SU-DHL-6 (cell line): Measurements from ENCODE around the gene TCF12.

Source experiments
- H2AFZ ChIP-seq: fragments of 200-600 bp; sonication (generic); 2 replicates; pipeline ENCODE4 v1.6.1; 2014; ENCODE audit warnings: low read depth, mild to moderate bottlenecking, moderate library complexity, mixed read lengths, antibody characterized with exemption, low read length; ENCODE audit not compliant: severe bottlenecking
- H3F3A ChIP-seq: fragments of 200-600 bp; shearing (Covaris generic); 2 replicates; pipeline ENCODE4 v1.6.0; 2016; ENCODE audit warnings: antibody characterized with exemption, mild to moderate bottlenecking; ENCODE audit not compliant: insufficient read depth
- H3K27ac ChIP-seq: fragments of 200-600 bp; sonication (generic); 2 replicates; pipeline ENCODE4 v1.5.1; 2016; ENCODE audit warnings: low read depth, mild to moderate bottlenecking, low read length, moderate library complexity, mixed read lengths
- H3K27me3 ChIP-seq: fragments of 200-600 bp; sonication (generic), shearing (Covaris generic); 2 replicates; pipeline ENCODE4 v1.6.0; 2014; ENCODE audit warnings: mild to moderate bottlenecking, low read length
- H3K36me3 ChIP-seq: fragments of 200-600 bp; sonication (generic); 2 replicates; pipeline ENCODE4 v1.6.1; 2014; ENCODE audit warnings: mild to moderate bottlenecking, low read length, mixed read lengths
- H3K4me2 ChIP-seq: fragments of 300-600, 200-600 bp; shearing (Covaris generic), sonication (generic); 2 replicates; pipeline ENCODE4 v1.6.0; 2014; ENCODE audit warnings: low read length, low read depth, mild to moderate bottlenecking; ENCODE audit not compliant: poor library complexity, severe bottlenecking
- H3K4me3 ChIP-seq: fragments of 200-600 bp; sonication (generic); 2 replicates; pipeline ENCODE4 v1.5.1; 2014; ENCODE audit warnings: antibody characterized with exemption, low read length, mild to moderate bottlenecking, mixed read lengths; ENCODE audit not compliant: insufficient read depth, poor library complexity, severe bottlenecking
- H3K79me2 ChIP-seq: fragments of 200-600 bp; sonication (generic); 2 replicates; pipeline ENCODE4 v1.6.1; 2014; ENCODE audit warnings: mild to moderate bottlenecking, low read length, moderate library complexity; ENCODE audit not compliant: insufficient read depth
- H3K9ac ChIP-seq: fragments of 200-600 bp; sonication (generic); 2 replicates; pipeline ENCODE4 v1.7.0; 2014; ENCODE audit warnings: mild to moderate bottlenecking, low read length
- H3K9me2 ChIP-seq: fragments of 200-600 bp; sonication (generic); replicated peaks from 2 replicates; pipeline ENCODE4 v1.6.1; 2014; ENCODE audit warnings: low read length; ENCODE audit not compliant: insufficient read depth
- H3K9me3 ChIP-seq: fragments of 200-600 bp; sonication (generic); 2 replicates; pipeline ENCODE4 v1.6.1; 2014; ENCODE audit warnings: low read length, mixed read lengths; ENCODE audit not compliant: insufficient read depth
- H4K20me1 ChIP-seq: fragments of 200-600 bp; sonication (generic); 2 replicates; pipeline ENCODE4 v1.6.1; 2014; ENCODE audit warnings: low read depth, mild to moderate bottlenecking, antibody characterized with exemption, low read length, moderate library complexity, mixed read lengths
- CTCF ChIP-seq: fragments of 200-600 bp; sonication (generic); IDR thresholded peaks from one replicate; pipeline ENCODE4 v1.5.1; 2017; ENCODE audit warnings: antibody characterized with exemption, mild to moderate bottlenecking, low read length, moderate library complexity; ENCODE audit not compliant: insufficient read depth, poor library complexity, severe bottlenecking
- EZH2phosphoT487 ChIP-seq: fragments of 200-600 bp; sonication (generic), shearing (Covaris generic); conservative IDR thresholded peaks from 2 replicates; pipeline ENCODE4 v1.6.1; 2018; ENCODE audit warnings: mild to moderate bottlenecking, antibody characterized with exemption, low read length, moderate library complexity, mixed read lengths

The TCF12 gene

GRCh38 chr15:56934269-56934668 lies 15.8 kb downstream of the TCF12 start:
- peaks cover 62% of the 10 kb centered on the region for H3K79me2 ChIP-seq
- no peak overlapping the region for H3K9ac ChIP-seq
- no peak overlapping the region for H3K4me3 ChIP-seq
- no peak overlapping the region for H3K4me2 ChIP-seq
- H4K20me1 ChIP-seq: no peaks in the 10 kb centered on the region
- H3K9me3 ChIP-seq: no peaks in the 10 kb centered on the region
- H3K9me2 ChIP-seq: no peaks in the 10 kb centered on the region
- no peak overlapping the region for H3K27ac ChIP-seq
- 0 out of 2 replicates have a peak, but pooled peaks cover 5% of the 10 kb centered on the region for H3K36me3 ChIP-seq
- TF ChIP-seq EZH2phosphoT487 (no peak), CTCF (no peak)
- no peak overlapping the region for H2AFZ ChIP-seq
- H3F3A ChIP-seq: no peaks in the 10 kb centered on the region
- no peaks in the 10 kb centered on the region for H3K27me3 ChIP-seq

GRCh38 chr15:56936929-56937328 lies 18.5 kb downstream of the TCF12 start:
- Histone ChIP-seq H3K79me2 (peaks cover 69% of the 10 kb centered on the region), H3F3A (no peaks in the 10 kb centered on the region), H3K9ac (no peak overlapping the region), H3K9me3 (no peaks in the 10 kb centered on the region), H3K27me3 (no peaks in the 10 kb centered on the region), H4K20me1 (no peaks in the 10 kb centered on the region), H3K4me2 (no peak overlapping the region), H3K36me3 (0 out of 2 replicates have a peak, but pooled peaks cover 5% of the 10 kb centered on the region), H3K27ac (no peak overlapping the region), H3K9me2 (no peaks in the 10 kb centered on the region), H3K4me3 (no peak overlapping the region), H2AFZ (no peak overlapping the region)
- no peak for TF ChIP-seq CTCF

- Histone ChIP-seq H2AFZ (no peak overlapping the region), H3K4me3 (no peak overlapping the region), H3K4me2 (no peak overlapping the region), H3K9me2 (no peaks in the 10 kb centered on the region), H3K36me3 (0 out of 2 replicates have a peak, but pooled peaks cover 5% of the 10 kb centered on the region), H3F3A (no peaks in the 10 kb centered on the region), H3K79me2 (peaks cover 78% of the 10 kb centered on the region), H3K9me3 (no peaks in the 10 kb centered on the region), H3K9ac (no peak overlapping the region), H3K27me3 (no peaks in the 10 kb centered on the region), H4K20me1 (no peaks in the 10 kb centered on the region; the same call in 1 of the 2 replicates), H3K27ac (no peak overlapping the region)
- TF ChIP-seq CTCF (no peak), EZH2phosphoT487 (no peak)
Measured at GRCh38 chr15:56939257-56939656, 20.8 kb downstream of the TCF12 start.
